MM.1S (cell line): ENCODE results near the gene CYREN.

Experiments
- DNase-seq: peaks from one replicate; pipeline ENCODE4 v3.0.0-alpha.2; 2015
- H2AFZ ChIP-seq: fragments of 300-600 bp; sonication (generic); 2 replicates; pipeline ENCODE4 v1.6.0; 2016; ENCODE audit warnings: antibody characterized with exemption, low read length
- H3F3A ChIP-seq: fragments of 300-600 bp; sonication (generic); 2 replicates; pipeline ENCODE4 v1.6.1; 2016; ENCODE audit warnings: mild to moderate bottlenecking, antibody characterized with exemption, low read length, moderate library complexity, mixed read lengths; ENCODE audit not compliant: insufficient read depth
- H3K27ac ChIP-seq: fragments of 300-600 bp; sonication (generic); 2 replicates; pipeline ENCODE4 v1.5.1; 2016; ENCODE audit warnings: mild to moderate bottlenecking, low read length
- H3K27me3 ChIP-seq: fragments of 300-600 bp; sonication (generic); replicated peaks from 2 replicates; pipeline ENCODE4 v1.6.0; 2016; ENCODE audit warnings: low read length; ENCODE audit not compliant: insufficient read depth
- H3K36me3 ChIP-seq: fragments of 300-600 bp; sonication (generic); replicated peaks from 2 replicates; pipeline ENCODE4 v1.6.1; 2016; ENCODE audit warnings: mild to moderate bottlenecking, low read length, mixed read lengths; ENCODE audit not compliant: insufficient read depth
- H3K4me1 ChIP-seq: fragments of 300-600 bp; sonication (generic); 2 replicates; pipeline ENCODE4 v1.6.1; 2016; ENCODE audit warnings: low read length, mixed read lengths
- H3K4me2 ChIP-seq: fragments of 300-600 bp; sonication (generic); 2 replicates; pipeline ENCODE4 v1.6.0; 2016; ENCODE audit warnings: low read depth, low read length
- H3K4me3 ChIP-seq: fragments of 300-600 bp; sonication (generic); 2 replicates; pipeline ENCODE4 v1.5.1; 2016; ENCODE audit warnings: low read length, mixed read lengths
- H3K79me2 ChIP-seq: fragments of 300-600 bp; sonication (generic); 2 replicates; pipeline ENCODE4 v1.6.1; 2016; ENCODE audit warnings: mixed run types, low read length, mixed read lengths
- H3K9ac ChIP-seq: fragments of 300-600 bp; sonication (generic); 2 replicates; pipeline ENCODE4 v1.6.1; 2016; ENCODE audit warnings: low read length, mixed read lengths
- H3K9me2 ChIP-seq: fragments of 300-600 bp; sonication (generic); replicated peaks from 2 replicates; pipeline ENCODE4 v1.6.1; 2016; ENCODE audit warnings: mild to moderate bottlenecking, low read length, mixed read lengths; ENCODE audit not compliant: insufficient read depth
- H3K9me3 ChIP-seq: fragments of 300-600 bp; sonication (generic); replicated peaks from 2 replicates; pipeline ENCODE4 v1.6.1; 2016; ENCODE audit warnings: mild to moderate bottlenecking, low read length, mixed read lengths; ENCODE audit not compliant: insufficient read depth
- H4K20me1 ChIP-seq: fragments of 300-600 bp; sonication (generic); 2 replicates; pipeline ENCODE4 v1.6.1; 2016; ENCODE audit warnings: mild to moderate bottlenecking, low read length, moderate library complexity, mixed read lengths; ENCODE audit not compliant: insufficient read depth
- EZH2 ChIP-seq: fragments of 300-600 bp; sonication (generic); optimal IDR thresholded peaks from 2 replicates; pipeline ENCODE3; 2017; ENCODE audit warnings: low read depth, mild to moderate bottlenecking, antibody characterized with exemption, low read length, mixed read lengths
- EZH2phosphoT487 ChIP-seq: fragments of 300-600 bp; sonication (generic); IDR thresholded peaks from 2 replicates; pipeline ENCODE4 v1.6.1; 2018; ENCODE audit warnings: antibody characterized with exemption, low read length
- TF ChIP-seq, protein P1 (sequence below): fragments of 300-600 bp; sonication (generic); IDR thresholded peaks from 2 replicates; pipeline ENCODE4 v1.5.1; 2016; ENCODE audit warnings: antibody characterized with exemption, low read length, mixed read lengths

The CYREN gene

DNA sequence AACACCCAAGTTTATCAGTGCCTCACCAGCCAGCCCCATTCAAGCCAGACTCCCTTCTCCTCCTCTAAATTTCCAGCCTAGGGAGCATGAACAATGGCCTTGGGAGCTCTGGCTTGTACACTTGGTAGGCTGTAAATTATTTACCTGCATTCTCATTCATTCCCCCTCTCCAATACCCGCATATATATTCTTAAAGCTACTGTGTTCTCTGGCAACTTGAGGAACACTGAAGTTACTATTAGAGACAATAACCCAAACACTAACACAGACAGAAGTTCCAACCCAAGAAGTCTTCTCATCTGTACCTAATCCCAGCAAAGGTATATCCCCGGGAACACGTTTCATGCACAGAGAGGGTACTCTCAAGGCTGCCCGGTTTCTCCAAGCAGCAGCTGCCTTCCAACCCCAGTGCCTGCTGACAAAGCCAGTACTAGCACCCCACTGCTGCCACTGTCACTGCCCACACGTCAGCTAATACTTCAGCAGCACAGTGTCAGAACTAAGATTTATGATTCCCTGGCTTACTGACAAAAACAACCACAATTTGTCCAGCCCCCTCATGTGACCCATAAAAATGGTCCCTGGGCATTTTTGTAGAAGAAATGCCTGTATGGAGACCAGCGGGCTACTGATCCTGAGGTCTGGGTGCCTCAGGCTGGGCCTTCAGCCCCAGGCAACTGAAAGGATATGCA is 37.7 kb upstream of the CYREN start:
- Histone ChIP-seq H3K27me3 (no peaks in the 10 kb centered on the region), H4K20me1 (no peaks in the 10 kb centered on the region), H3K27ac (no peak overlapping the region), H3K79me2 (no peaks in the 10 kb centered on the region), H3K9ac (no peak overlapping the region), H3K9me3 (no peaks in the 10 kb centered on the region), H3K36me3 (no peaks in the 10 kb centered on the region), H3K4me1 (peaks cover 11% of the 10 kb centered on the region; the same call in 1 of the 2 replicates), H3K4me3 (no peak overlapping the region), H3K9me2 (no peaks in the 10 kb centered on the region), H3F3A (0 out of 2 replicates have a peak, but pooled peaks cover 5% of the 10 kb centered on the region), H2AFZ (no peak overlapping the region), H3K4me2 (no peak overlapping the region)
- TF ChIP-seq EZH2 (no peak), EZH2phosphoT487 (no peak)
- TF ChIP-seq, protein P1, sequence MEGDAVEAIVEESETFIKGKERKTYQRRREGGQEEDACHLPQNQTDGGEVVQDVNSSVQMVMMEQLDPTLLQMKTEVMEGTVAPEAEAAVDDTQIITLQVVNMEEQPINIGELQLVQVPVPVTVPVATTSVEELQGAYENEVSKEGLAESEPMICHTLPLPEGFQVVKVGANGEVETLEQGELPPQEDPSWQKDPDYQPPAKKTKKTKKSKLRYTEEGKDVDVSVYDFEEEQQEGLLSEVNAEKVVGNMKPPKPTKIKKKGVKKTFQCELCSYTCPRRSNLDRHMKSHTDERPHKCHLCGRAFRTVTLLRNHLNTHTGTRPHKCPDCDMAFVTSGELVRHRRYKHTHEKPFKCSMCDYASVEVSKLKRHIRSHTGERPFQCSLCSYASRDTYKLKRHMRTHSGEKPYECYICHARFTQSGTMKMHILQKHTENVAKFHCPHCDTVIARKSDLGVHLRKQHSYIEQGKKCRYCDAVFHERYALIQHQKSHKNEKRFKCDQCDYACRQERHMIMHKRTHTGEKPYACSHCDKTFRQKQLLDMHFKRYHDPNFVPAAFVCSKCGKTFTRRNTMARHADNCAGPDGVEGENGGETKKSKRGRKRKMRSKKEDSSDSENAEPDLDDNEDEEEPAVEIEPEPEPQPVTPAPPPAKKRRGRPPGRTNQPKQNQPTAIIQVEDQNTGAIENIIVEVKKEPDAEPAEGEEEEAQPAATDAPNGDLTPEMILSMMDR = no peak
- no peak for DNase-seq

DNA sequence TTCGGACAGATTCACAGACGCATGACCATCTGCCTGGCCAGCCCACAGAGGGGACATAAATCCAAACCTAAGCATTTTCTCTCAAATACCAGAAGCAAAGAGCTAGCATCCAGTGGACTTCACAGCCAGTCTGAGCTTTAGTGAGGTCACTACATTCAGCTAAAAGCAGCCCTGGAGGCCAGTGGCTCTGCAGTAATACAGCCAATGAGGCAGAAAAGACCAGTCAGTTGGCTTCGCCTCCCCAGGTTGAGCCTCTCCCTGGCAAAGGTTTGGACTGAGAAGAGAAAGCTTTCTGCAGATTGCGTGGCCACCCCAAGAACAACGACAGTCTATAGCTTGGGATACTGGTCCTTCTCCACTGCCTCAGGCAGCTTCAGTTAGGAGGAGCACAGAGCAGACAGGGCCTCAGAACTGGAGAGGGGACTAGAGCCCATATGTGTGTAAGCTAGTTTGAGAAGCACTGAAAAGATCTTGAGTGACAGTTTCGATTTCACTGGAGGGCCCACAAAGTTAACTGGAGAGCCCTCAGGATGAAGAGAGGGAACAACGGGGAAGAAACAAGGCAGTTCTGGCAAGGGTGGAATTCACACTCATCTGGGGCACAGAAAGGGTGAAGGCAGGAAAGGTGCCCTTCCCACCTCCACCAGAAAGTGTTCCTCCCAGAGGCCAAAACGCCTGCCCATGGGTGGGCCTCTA is 37.0 kb upstream of the CYREN start:
- H3K4me1 ChIP-seq = peaks cover 11% of the 10 kb centered on the region; the same call in 1 of the 2 replicates
- H3K4me2 ChIP-seq = no peak overlapping the region
- no peak overlapping the region for H3K4me3 ChIP-seq

GRCh38 chr7:135206941-135207391 is 36.5 kb upstream of the CYREN start:
- Histone ChIP-seq H3K9me2 (no peaks in the 10 kb centered on the region), H3K36me3 (no peaks in the 10 kb centered on the region), H3K79me2 (no peaks in the 10 kb centered on the region), H3K4me2 (no peak overlapping the region), H2AFZ (no peak overlapping the region), H3K27me3 (no peaks in the 10 kb centered on the region), H4K20me1 (no peaks in the 10 kb centered on the region), H3F3A (0 out of 2 replicates have a peak, but pooled peaks cover 3% of the 10 kb centered on the region), H3K27ac (no peak overlapping the region), H3K9me3 (no peaks in the 10 kb centered on the region), H3K9ac (no peak overlapping the region), H3K4me1 (peaks cover 11% of the 10 kb centered on the region; the same call in 1 of the 2 replicates), H3K4me3 (no peak overlapping the region)
- DNase-seq = no peak
- no peak for TF ChIP-seq EZH2
- TF ChIP-seq EZH2phosphoT487 = no peak
- TF ChIP-seq, protein P1 = no peak

More for the DNA sequence above, 37.0 kb upstream of the CYREN start:
- Histone ChIP-seq H3K9ac (no peak overlapping the region), H4K20me1 (no peaks in the 10 kb centered on the region), H3K27ac (no peak overlapping the region), H3K79me2 (no peaks in the 10 kb centered on the region), H2AFZ (no peak overlapping the region), H3K36me3 (no peaks in the 10 kb centered on the region), H3K27me3 (no peaks in the 10 kb centered on the region), H3K9me2 (no peaks in the 10 kb centered on the region), H3F3A (0 out of 2 replicates have a peak, but pooled peaks cover 5% of the 10 kb centered on the region), H3K9me3 (no peaks in the 10 kb centered on the region)
- DNase-seq = no peak
- TF ChIP-seq EZH2phosphoT487 = no peak
- TF ChIP-seq, protein P1 = no peak
- TF ChIP-seq EZH2 = no peak
